RWPE2 (cell line): Measurements from ENCODE around the gene TIGD4.
A peak's percentile ranks its signal among the peaks of the same experiment; 100 is the strongest.

Experiments used
- ATAC-seq: fragments of 200-7000 bp; cut with Tn5 transposase; 3 replicates; pipeline ENCODE4 v1.9.1; 2021; ENCODE audit warnings: low read depth
- DNase-seq: peaks from one replicate; pipeline ENCODE4 v3.0.0-alpha.2; 2020; ENCODE audit warnings: low spot score
- H3K27ac ChIP-seq: fragments of 450-650 bp; 2 replicates; pipeline ENCODE4 v1.5.1; 2017; ENCODE audit warnings: mild to moderate bottlenecking; ENCODE audit not compliant: poor library complexity, severe bottlenecking
- H3K27me3 ChIP-seq: fragments of 250-450 bp; sonication (Bioruptor Pico); 2 replicates; pipeline ENCODE4 v1.5.1; 2021; ENCODE audit warnings: mild to moderate bottlenecking, moderate library complexity; ENCODE audit not compliant: insufficient read depth, poor library complexity, severe bottlenecking
- H3K36me3 ChIP-seq: fragments of 250-450 bp; sonication (Bioruptor Pico); 2 replicates; pipeline ENCODE4 v1.5.1; 2020; ENCODE audit warnings: low read depth, mild to moderate bottlenecking, moderate library complexity
- H3K4me1 ChIP-seq: fragments of 250-450 bp; sonication (Bioruptor Pico); 2 replicates; pipeline ENCODE4 v1.5.1; 2021; ENCODE audit warnings: mild to moderate bottlenecking, moderate library complexity; ENCODE audit not compliant: insufficient read depth, poor library complexity, severe bottlenecking
- H3K4me3 ChIP-seq: fragments of 250-450 bp; sonication (Bioruptor Pico); 2 replicates; pipeline ENCODE4 v1.5.1; 2021; ENCODE audit warnings: mild to moderate bottlenecking, moderate library complexity; ENCODE audit not compliant: severe bottlenecking
- H3K9me3 ChIP-seq: fragments of 250-450 bp; sonication (Bioruptor Pico); 2 replicates; pipeline ENCODE4 v1.5.1; 2021; ENCODE audit warnings: mild to moderate bottlenecking, moderate library complexity; ENCODE audit not compliant: severe bottlenecking
- CTCF ChIP-seq: fragments of 450-650 bp; IDR thresholded peaks from one replicate; pipeline ENCODE4 v1.5.1; 2017; ENCODE audit warnings: mild to moderate bottlenecking, moderate library complexity; ENCODE audit not compliant: poor library complexity, severe bottlenecking

The TIGD4 gene

GRCh38 chr4:152784490-152785350, 5.2 kb upstream of the TIGD4 start:
- Histone ChIP-seq H3K4me3 (no peak overlapping the region), H3K36me3 (peaks cover 20% of the 10 kb centered on the region; the same call in 1 of the 2 replicates), H3K27ac (no peak overlapping the region), H3K9me3 (no peaks in the 10 kb centered on the region), H3K4me1 (peaks cover 3% of the 10 kb centered on the region), H3K27me3 (no peaks in the 10 kb centered on the region)
- no peak for DNase-seq
- no peak for ATAC-seq
- TF ChIP-seq CTCF: no peak

GRCh38 chr4:152780267-152780778, 793 bp upstream of the TIGD4 start:
- Histone ChIP-seq H3K4me1 (peaks cover 3% of the 10 kb centered on the region), H3K4me3 (peak overlapping the region; percentile 73), H3K27me3 (no peaks in the 10 kb centered on the region), H3K36me3 (0 out of 2 replicates have a peak, but pooled peaks cover 11% of the 10 kb centered on the region), H3K27ac (peak overlapping the region; percentile 71), H3K9me3 (no peaks in the 10 kb centered on the region)
- DNase-seq: no peak
- peak; percentile 3 for ATAC-seq
- no peak for TF ChIP-seq CTCF

- Histone ChIP-seq H3K4me3 (peak overlapping the region; percentile 73), H3K4me1 (peaks cover 3% of the 10 kb centered on the region), H3K36me3 (0 out of 2 replicates have a peak, but pooled peaks cover 4% of the 10 kb centered on the region), H3K27me3 (no peaks in the 10 kb centered on the region), H3K9me3 (no peaks in the 10 kb centered on the region), H3K27ac (peak overlapping the region; percentile 71)
- TF ChIP-seq CTCF: no peak
- DNase-seq (no peak), ATAC-seq (peak; percentile 16; the same call in 2 of the 3 replicates)
Observed at GRCh38 chr4:152778656-152779512, 646 bp downstream of the TIGD4 start.

GRCh38 chr4:152777488-152777887, 2.0 kb downstream of the TIGD4 start:
- ATAC-seq (no peak), DNase-seq (no peak)
- Histone ChIP-seq H3K4me1 (peaks cover 3% of the 10 kb centered on the region), H3K4me3 (no peak overlapping the region), H3K27me3 (no peaks in the 10 kb centered on the region), H3K27ac (no peak overlapping the region), H3K9me3 (no peaks in the 10 kb centered on the region), H3K36me3 (no peaks in the 10 kb centered on the region)
- TF ChIP-seq CTCF: no peak
